MCF 10A (cell line): ENCODE data around the gene C3orf70. TPM values are rescaled to one million over a fixed set of nuclear protein-coding genes. Genes with fewer than 3 reads are reported as not detected.

Source experiments
- BruUV-seq: library from RNA; stranded (reverse); fragments of 400-500 nt; replicated peaks from 2 replicates; lab custom pipeline; 2021; lab: Mats Ljungman, UMichigan
- CTCF ChIA-PET: fragments of 300-600 bp; sonication (Branson Sonifier 250); formaldehyde crosslinking; extraction: SDS; loops from one replicate; lab custom pipeline; 2021; ENCODE audit warnings: antibody characterized with exemption, inconsistent platforms; lab: Yijun Ruan, JAX
- POLR2A ChIA-PET: fragments of 300-600, 350-650 bp; sonication (Branson Sonifier 250); formaldehyde crosslinking; extraction: SDS; loops from one replicate; lab custom pipeline; 2020; ENCODE audit warnings: antibody characterized with exemption, inconsistent platforms; lab: Yijun Ruan, JAX
- DNase-seq: peaks from one replicate; pipeline ENCODE4 v3.0.0-alpha.2; 2018; ENCODE audit not compliant: unreplicated experiment
- H3K27ac Mint-ChIP-seq: one replicate; pipeline ENCODE4 v1.8.0; 2022; ENCODE audit warnings: mild to moderate bottlenecking, low read depth, mixed read lengths; ENCODE audit not compliant: unreplicated experiment
- H3K27me3 Mint-ChIP-seq: one replicate; pipeline ENCODE4 v1.8.0; 2022; ENCODE audit warnings: mixed read lengths; ENCODE audit not compliant: insufficient read depth, unreplicated experiment
- H3K36me3 Mint-ChIP-seq: one replicate; pipeline ENCODE4 v1.8.0; 2022; ENCODE audit warnings: mild to moderate bottlenecking, moderate library complexity, mixed read lengths; ENCODE audit not compliant: insufficient read depth, unreplicated experiment
- H3K4me1 Mint-ChIP-seq: one replicate; pipeline ENCODE4 v1.8.0; 2022; ENCODE audit warnings: mixed read lengths; ENCODE audit not compliant: insufficient read depth, unreplicated experiment
- H3K4me3 Mint-ChIP-seq: one replicate; pipeline ENCODE4 v1.8.0; 2022; ENCODE audit warnings: mild to moderate bottlenecking, moderate library complexity, mixed read lengths; ENCODE audit not compliant: unreplicated experiment
- H3K9me3 Mint-ChIP-seq: one replicate; pipeline ENCODE4 v1.8.0; 2022; ENCODE audit warnings: mixed read lengths; ENCODE audit not compliant: unreplicated experiment
- CTCF ChIP-seq: fragments of 200-600 bp; IDR thresholded peaks from one replicate; pipeline ENCODE4 v1.8.0; 2022; ENCODE audit warnings: antibody characterized with exemption, mild to moderate bottlenecking; ENCODE audit not compliant: unreplicated experiment
- intact Hi-C: fragments of 100-400 bp; cut with micrococcal nuclease; formaldehyde crosslinking; loops from 2 replicates; pipeline ENCODE4 v1.14.1; 2022
- total RNA-seq: library from RNA; stranded (reverse); gene quantifications from 2 replicates; pipeline ENCODE4 v1.2.3, GENCODE V29; 2022

The C3orf70 gene
- total RNA-seq, 1 experiment from 2014 or later, result not detected

- no peak for DNase-seq
- Mint-ChIP-seq H3K36me3 (no peaks in the 10 kb centered on the region), H3K9me3 (no peaks in the 10 kb centered on the region), H3K4me1 (no peaks in the 10 kb centered on the region), H3K27ac (no peak overlapping the region), H3K27me3 (peaks cover 23% of the 10 kb centered on the region), H3K4me3 (no peak overlapping the region)
- CTCF ChIA-PET, result no interaction called here
- no peak for TF ChIP-seq CTCF
- BruUV-seq, result no TSS peak
- intact Hi-C loops, result no loop called here
- POLR2A ChIA-PET, result no interaction called here
Observed at GRCh38 chr3:185153171-185153771, 411 bp upstream of the C3orf70 start.

GRCh38 chr3:185151964-185152409 lies 873 bp downstream of the C3orf70 start:
- peaks cover 11% of the 10 kb centered on the region for H3K27me3 Mint-ChIP-seq
- H3K4me3 Mint-ChIP-seq, result no peak overlapping the region
- TF ChIP-seq CTCF, result no peak
- no TSS peak for BruUV-seq
- ChIA-PET POLR2A (no interaction called here), CTCF (interaction anchor here (0.7 to 1.0 kb wide), 2 partner anchors 37 to 160 kb away, joined by 3 read pairs; no protein-coding TSS in a partner anchor)
- DNase-seq, result no peak
- H3K4me1 Mint-ChIP-seq, result no peaks in the 10 kb centered on the region
- H3K36me3 Mint-ChIP-seq, result no peaks in the 10 kb centered on the region
- H3K27ac Mint-ChIP-seq, result no peak overlapping the region
- intact Hi-C loops, result no loop called here
- no peaks in the 10 kb centered on the region for H3K9me3 Mint-ChIP-seq

- DNase-seq, result no peak
- ChIA-PET POLR2A (no interaction called here), CTCF (interaction anchor here (0.7 to 1.0 kb wide), 2 partner anchors 36 to 160 kb away, joined by 3 read pairs; no protein-coding TSS in a partner anchor)
- Mint-ChIP-seq H3K9me3 (no peaks in the 10 kb centered on the region), H3K27ac (no peak overlapping the region), H3K4me1 (no peaks in the 10 kb centered on the region), H3K36me3 (no peaks in the 10 kb centered on the region), H3K4me3 (no peak overlapping the region), H3K27me3 (peaks cover 4% of the 10 kb centered on the region)
- TF ChIP-seq CTCF, result no peak
- intact Hi-C loops, result no loop called here
- BruUV-seq, result no TSS peak
Observed at GRCh38 chr3:185151101-185151963, 1.5 kb downstream of the C3orf70 start.

- no peaks in the 10 kb centered on the region for H3K36me3 Mint-ChIP-seq
- H3K27me3 Mint-ChIP-seq, result no peaks in the 10 kb centered on the region
- intact Hi-C loops, result no loop called here
- H3K9me3 Mint-ChIP-seq, result no peaks in the 10 kb centered on the region
- BruUV-seq, result no TSS peak
- ChIA-PET POLR2A (no interaction called here), CTCF (interaction anchor here (0.6 kb wide), 1 partner anchor 9 kb away, joined by 3 read pairs; no protein-coding TSS in a partner anchor)
- no peak overlapping the region for H3K27ac Mint-ChIP-seq
- DNase-seq, result no peak
- no peak for TF ChIP-seq CTCF
- H3K4me1 Mint-ChIP-seq, result no peaks in the 10 kb centered on the region
- no peak overlapping the region for H3K4me3 Mint-ChIP-seq
Observed at GRCh38 chr3:185150561-185150960, 2.3 kb downstream of the C3orf70 start.
